DND-41 (cell line): ENCODE measurements around the gene CYP4A22.
A peak's percentile ranks its signal among the peaks of the same experiment; 100 is the strongest.
"Not testable (repeated sequence)": the region's sequence is repeated elsewhere in the genome, so short reads cannot be mapped to it uniquely, and the experiment has no call there.

Source experiments
- ATAC-seq: fragments of 200-7000 bp; cut with Tn5 transposase; 3 replicates; pipeline ENCODE4 v1.9.1; 2021; ENCODE audit warnings: low read depth; ENCODE audit not compliant: insufficient read depth
- DNase-seq: peaks from one replicate; pipeline ENCODE4 v3.0.0-alpha.2; 2020
- H2AFZ ChIP-seq: 2 replicates; pipeline ENCODE4 v1.6.0; 2012; ENCODE audit warnings: low read depth, low read length
- H3K27ac ChIP-seq: 2 replicates; pipeline ENCODE4 v1.5.1; 2012; ENCODE audit warnings: low read length, inconsistent platforms
- H3K27me3 ChIP-seq: fragments of 200-600 bp; sonication (generic); 2 replicates; pipeline ENCODE4 v1.6.0; 2012; ENCODE audit warnings: low read length, mild to moderate bottlenecking, inconsistent platforms; ENCODE audit not compliant: insufficient read depth, poor library complexity
- H3K36me3 ChIP-seq: 2 replicates; pipeline ENCODE4 v1.5.1; 2012; ENCODE audit warnings: low read length, inconsistent platforms; ENCODE audit not compliant: insufficient read depth
- H3K4me1 ChIP-seq: 2 replicates; pipeline ENCODE4 v1.5.1; 2012; ENCODE audit warnings: mild to moderate bottlenecking, low read length; ENCODE audit not compliant: insufficient read depth
- H3K4me2 ChIP-seq: 2 replicates; pipeline ENCODE4 v1.6.0; 2012; ENCODE audit warnings: mild to moderate bottlenecking, moderate library complexity, low read length, inconsistent platforms; ENCODE audit not compliant: insufficient read depth
- H3K4me3 ChIP-seq, 2 experiments: fragments of 200-600 bp in 1 of 2; shearing (Covaris generic) in 1 of 2; 2 replicates each; pipeline ENCODE4 v1.5.1; 2012 to 2016; ENCODE audit warnings: inconsistent platforms in 2 of 2, low read length in 2 of 2, mild to moderate bottlenecking in 2 of 2, low read depth in 1 of 2, moderate library complexity in 1 of 2
- H3K79me2 ChIP-seq: 2 replicates; pipeline ENCODE4 v1.6.0; 2012; ENCODE audit warnings: low read length, inconsistent platforms; ENCODE audit not compliant: insufficient read depth
- H3K9ac ChIP-seq: 2 replicates; pipeline ENCODE4 v1.6.0; 2012; ENCODE audit warnings: low read depth, mild to moderate bottlenecking, inconsistent platforms, low read length, moderate library complexity
- H3K9me3 ChIP-seq: 2 replicates; pipeline ENCODE4 v1.5.1; 2012; ENCODE audit warnings: low read length, moderate library complexity, mild to moderate bottlenecking, inconsistent platforms; ENCODE audit not compliant: insufficient read depth, severe bottlenecking
- H4K20me1 ChIP-seq: 2 replicates; pipeline ENCODE4 v1.6.0; 2012; ENCODE audit warnings: low read length; ENCODE audit not compliant: insufficient read depth
- CTCF ChIP-seq: IDR thresholded peaks from 2 replicates; pipeline ENCODE4 v1.5.1; 2012; ENCODE audit warnings: borderline replicate concordance, low read length, moderate library complexity, mild to moderate bottlenecking; ENCODE audit not compliant: poor library complexity, severe bottlenecking; ENCODE audit errors: extremely low read depth
- EZH2 ChIP-seq: IDR thresholded peaks from 3 replicates; pipeline ENCODE4 v1.6.1; 2012; ENCODE audit warnings: borderline replicate concordance, low read depth, mild to moderate bottlenecking, moderate library complexity, low read length, inconsistent platforms; ENCODE audit not compliant: severe bottlenecking

The CYP4A22 gene

DNA sequence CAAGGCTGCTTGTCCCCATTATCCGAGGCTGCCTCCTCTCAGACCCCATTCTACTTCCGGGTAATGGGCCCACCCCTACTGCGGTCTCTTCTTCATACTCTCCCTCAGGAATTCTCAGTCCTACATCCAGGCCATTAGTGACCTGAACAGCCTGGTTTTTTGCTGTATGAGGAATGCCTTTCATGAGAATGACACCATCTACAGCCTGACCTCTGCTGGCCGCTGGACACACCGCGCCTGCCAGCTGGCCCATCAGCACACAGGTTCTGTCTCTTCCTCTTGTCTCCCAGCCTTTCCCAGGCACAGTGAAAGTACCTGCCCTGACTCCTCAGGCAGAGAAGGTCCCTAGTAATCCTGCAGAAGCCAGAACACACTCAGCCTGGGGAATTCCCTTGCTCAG lies 6.4 kb downstream of the CYP4A22 start:
- not testable (repeated sequence) for H3K9me3 ChIP-seq, H3K9ac ChIP-seq, H4K20me1 ChIP-seq, H3K4me1 ChIP-seq, DNase-seq, H3K79me2 ChIP-seq, H2AFZ ChIP-seq, ATAC-seq, H3K4me2 ChIP-seq, H3K36me3 ChIP-seq, H3K27ac ChIP-seq, H3K27me3 ChIP-seq, H3K4me3 ChIP-seq
- peak; percentile 49 for TF ChIP-seq CTCF

DNA sequence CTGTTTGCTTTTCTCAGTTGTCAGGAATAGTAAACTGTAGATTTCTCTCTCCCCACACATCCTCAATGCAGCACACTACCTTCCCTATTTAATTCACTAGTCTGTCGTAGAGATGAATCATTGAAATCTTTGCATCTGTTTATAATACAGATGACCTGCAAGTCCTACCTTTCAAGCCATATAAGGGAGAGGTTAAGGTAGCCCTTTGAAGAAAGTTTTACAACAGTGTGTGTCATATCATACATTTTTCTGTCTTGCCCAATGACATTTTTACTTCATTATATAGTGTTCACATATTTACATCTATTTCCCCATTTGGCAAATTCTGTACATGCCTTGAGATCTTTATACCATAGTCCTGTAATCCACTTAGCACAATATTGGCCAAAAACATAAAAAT lies 9.3 kb downstream of the CYP4A22 start:
- not testable (repeated sequence) for H3K27ac ChIP-seq, H2AFZ ChIP-seq, H3K4me1 ChIP-seq, H3K4me3 ChIP-seq, H3K9me3 ChIP-seq, H3K27me3 ChIP-seq, H3K4me2 ChIP-seq, DNase-seq, H3K79me2 ChIP-seq, H3K36me3 ChIP-seq, H4K20me1 ChIP-seq, ATAC-seq, H3K9ac ChIP-seq

GRCh38 chr1:47147047-47147785 lies 10.0 kb downstream of the CYP4A22 start:
- ATAC-seq (no peak), DNase-seq (no peak)
- H3K4me1 ChIP-seq = no peaks in the 10 kb centered on the region
- no peak overlapping the region for H3K4me3 ChIP-seq
- H3K36me3 ChIP-seq = no peaks in the 10 kb centered on the region
- H3K9ac ChIP-seq = no peak overlapping the region
- H2AFZ ChIP-seq = no peak overlapping the region
- no peaks in the 10 kb centered on the region for H4K20me1 ChIP-seq
- no peaks in the 10 kb centered on the region for H3K79me2 ChIP-seq
- H3K27me3 ChIP-seq = no peaks in the 10 kb centered on the region
- TF ChIP-seq EZH2 (no peak), CTCF (no peak)
- H3K27ac ChIP-seq = no peak overlapping the region
- no peaks in the 10 kb centered on the region for H3K9me3 ChIP-seq
- H3K4me2 ChIP-seq = no peak overlapping the region

DNA sequence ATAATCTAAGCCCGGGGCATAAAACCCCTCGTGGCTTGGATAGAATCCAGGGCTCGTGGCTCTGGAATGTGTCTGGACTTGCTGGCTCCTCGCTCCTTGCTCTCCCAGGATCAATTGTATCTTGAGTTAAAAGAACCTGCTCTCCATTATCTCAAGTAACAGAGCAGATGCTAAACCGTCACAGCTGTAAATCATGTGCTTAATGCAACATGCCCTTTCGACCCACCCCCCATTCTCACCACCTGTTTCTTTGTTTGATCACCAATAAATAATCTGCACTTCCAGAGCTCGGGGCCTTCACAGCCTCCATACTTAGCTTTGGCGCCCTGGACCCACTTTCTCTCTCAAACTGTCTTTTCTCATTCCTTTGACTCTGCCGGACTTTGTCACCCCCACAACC lies 11.9 kb downstream of the CYP4A22 start:
- DNase-seq, H3K4me2 ChIP-seq, H3K9me3 ChIP-seq, H3K79me2 ChIP-seq, H3K36me3 ChIP-seq, H4K20me1 ChIP-seq, H3K27me3 ChIP-seq, ATAC-seq, H3K4me3 ChIP-seq, H3K9ac ChIP-seq, H3K4me1 ChIP-seq, H2AFZ ChIP-seq, H3K27ac ChIP-seq: not testable (repeated sequence)

GRCh38 chr1:47156457-47156856 lies 19.2 kb downstream of the CYP4A22 start:
- not testable (repeated sequence) for DNase-seq, H3K79me2 ChIP-seq, ATAC-seq, H3K9ac ChIP-seq, H2AFZ ChIP-seq, H3K36me3 ChIP-seq, H3K4me2 ChIP-seq, H3K9me3 ChIP-seq, H4K20me1 ChIP-seq, H3K27me3 ChIP-seq, H3K27ac ChIP-seq, H3K4me3 ChIP-seq, H3K4me1 ChIP-seq

GRCh38 chr1:47157957-47158356 lies 20.7 kb downstream of the CYP4A22 start:
- H4K20me1 ChIP-seq, H3K27me3 ChIP-seq, H2AFZ ChIP-seq, H3K4me3 ChIP-seq, ATAC-seq, H3K27ac ChIP-seq, H3K4me1 ChIP-seq, H3K79me2 ChIP-seq, H3K36me3 ChIP-seq, H3K4me2 ChIP-seq, DNase-seq, H3K9me3 ChIP-seq, H3K9ac ChIP-seq: not testable (repeated sequence)
